OCI-LY1 (cell line): ENCODE results near the gene CBLN1.

Source experiments
- CTCF ChIP-seq: fragments of 200-600 bp; sonication (generic), shearing (Covaris generic); IDR thresholded peaks from 2 replicates; pipeline ENCODE4 v1.5.1; 2017; ENCODE audit warnings: mild to moderate bottlenecking, antibody characterized with exemption, low read length, moderate library complexity, mixed read lengths
- EZH2 ChIP-seq: fragments of 200-600 bp; sonication (generic), shearing (Covaris generic); IDR thresholded peaks from 2 replicates; pipeline ENCODE4 v1.8.0; 2017; ENCODE audit warnings: borderline replicate concordance, mixed run types, mild to moderate bottlenecking, antibody characterized with exemption, low read length, moderate library complexity, mixed read lengths

- TF ChIP-seq EZH2 (no peak), CTCF (no peak)
Observed at GRCh38 chr16:49330562-49331201, 49.0 kb upstream of the CBLN1 start.
